B cell (primary cell): Measurements from ENCODE around the gene KCNQ5. TPM values are rescaled to one million over a fixed set of nuclear protein-coding genes. Genes with fewer than 3 reads are reported as not detected.

Source experiments
- ATAC-seq: fragments of 200-7000 bp; cut with Tn5 transposase; one replicate; pipeline ENCODE4 v1.10.0; 2021; ENCODE audit warnings: low read depth, mild to moderate bottlenecking, moderate number of reproducible peaks, moderate library complexity
- CTCF ChIA-PET: fragments of 350-600 bp; sonication (Branson Sonifier 250); formaldehyde crosslinking; loops from one replicate; lab custom pipeline; 2021; ENCODE audit warnings: antibody characterized with exemption, inconsistent platforms; lab: Charles Lee
- POLR2A ChIA-PET: fragments of 350-600 bp; sonication (Branson Sonifier 250); formaldehyde crosslinking; loops from one replicate; lab custom pipeline; 2021; ENCODE audit warnings: antibody characterized with exemption; lab: Charles Lee
- DNase-seq: peaks from one replicate; pipeline ENCODE4 v3.0.0; 2013
- H2AFZ ChIP-seq: 2 replicates; pipeline ENCODE4 v1.6.1; 2012; ENCODE audit warnings: mild to moderate bottlenecking, low read depth, low read length; ENCODE audit not compliant: insufficient read depth, poor library complexity, severe bottlenecking
- H3K27ac ChIP-seq, 2 donors: 1 replicate in 1 of 2; 2 replicates in 1 of 2; pipeline ENCODE4 v1.5.1; 2012 to 2013; ENCODE audit warnings: low read length in 2 of 2, mild to moderate bottlenecking in 2 of 2, moderate library complexity in 1 of 2
- H3K27me3 ChIP-seq, 4 experiments: fragments of 200-600 bp in 1 of 4; sonication (generic) in 1 of 4; replicated peaks in 1 of 4; 1 replicate in 2 of 4; 2 replicates in 2 of 4; pipeline versions ENCODE4 v1.6.1 to v1.7.0; 2013 to 2016; ENCODE audit warnings: low read length in 3 of 4, mild to moderate bottlenecking in 2 of 4, mixed read lengths in 1 of 4, moderate library complexity in 1 of 4; ENCODE audit not compliant: insufficient read depth in 4 of 4, control insufficient read depth in 3 of 4; ENCODE audit errors: control extremely low read depth in 1 of 4
- H3K36me3 ChIP-seq, 2 experiments: replicated peaks in 1 of 2; 1 replicate in 1 of 2; 2 replicates in 1 of 2; pipeline versions ENCODE4 v1.6.1 to v1.7.1; 2013; ENCODE audit warnings: low read length in 1 of 2; ENCODE audit not compliant: insufficient read depth in 2 of 2, control insufficient read depth in 1 of 2; ENCODE audit errors: control extremely low read depth in 1 of 2, extremely low read depth in 1 of 2
- H3K4me1 ChIP-seq, 2 donors: fragments of 200-600 bp in 1 of 2; sonication (generic) in 1 of 2; 1 replicate in 1 of 2; 2 replicates in 1 of 2; pipeline versions ENCODE4 v1.5.1 to v1.6.1; 2013 to 2017; ENCODE audit warnings: low read length in 2 of 2; ENCODE audit not compliant: control insufficient read depth in 2 of 2, insufficient read depth in 2 of 2
- H3K4me2 ChIP-seq: replicated peaks from 2 replicates; pipeline ENCODE3; 2012; ENCODE audit warnings: mild to moderate bottlenecking, low read depth, low read length; ENCODE audit not compliant: poor library complexity, severe bottlenecking
- H3K4me3 ChIP-seq, 5 experiments: fragments of 200-600 bp in 1 of 5; sonication (generic) in 1 of 5; 1 replicate in 3 of 5; 2 replicates in 2 of 5; pipeline versions ENCODE4 v1.5.1 to v1.7.0; 2011 to 2016; ENCODE audit warnings: low read length in 4 of 5, mild to moderate bottlenecking in 4 of 5, low read depth in 2 of 5, control low read depth in 1 of 5, moderate library complexity in 1 of 5; ENCODE audit not compliant: insufficient read depth in 1 of 5; ENCODE audit errors: control extremely low read depth in 1 of 5, extremely low read depth in 1 of 5
- H3K79me2 ChIP-seq: fragments of 200-600 bp; sonication (generic); one replicate; pipeline ENCODE4 v1.6.0; 2016; ENCODE audit warnings: low read length; ENCODE audit not compliant: control insufficient read depth, insufficient read depth
- H3K9ac ChIP-seq: fragments of 200-600 bp; sonication (generic); 2 replicates; pipeline ENCODE4 v1.6.1; 2017; ENCODE audit warnings: mild to moderate bottlenecking, low read length, moderate library complexity
- H3K9me3 ChIP-seq, 3 donors: one replicate each; pipeline versions ENCODE4 v1.6.1 to v1.7.1; 2013; ENCODE audit warnings: low read length in 2 of 3; ENCODE audit not compliant: control insufficient read depth in 2 of 3, insufficient read depth in 1 of 3; ENCODE audit errors: control extremely low read depth in 1 of 3
- H4K20me1 ChIP-seq: 2 replicates; pipeline ENCODE4 v1.6.0; 2012; ENCODE audit warnings: mild to moderate bottlenecking, low read length; ENCODE audit not compliant: insufficient read depth, control insufficient read depth, poor library complexity, severe bottlenecking
- H3K27ac Mint-ChIP-seq: one replicate; pipeline ENCODE4 v1.8.0; 2021; ENCODE audit warnings: mixed read lengths
- H3K27me3 Mint-ChIP-seq: one replicate; pipeline ENCODE4 v1.8.0; 2021; ENCODE audit warnings: mixed read lengths
- H3K4me1 Mint-ChIP-seq: one replicate; pipeline ENCODE4 v1.8.0; 2021; ENCODE audit warnings: mixed read lengths
- H3K4me3 Mint-ChIP-seq: one replicate; pipeline ENCODE4 v1.8.0; 2021; ENCODE audit warnings: mixed read lengths
- H3K9me3 Mint-ChIP-seq: one replicate; pipeline ENCODE4 v1.8.0; 2022; ENCODE audit warnings: mixed read lengths; ENCODE audit not compliant: insufficient read depth
- EZH2 ChIP-seq: IDR thresholded peaks from 2 replicates; pipeline ENCODE4 v1.6.1; 2012; ENCODE audit warnings: borderline replicate concordance, low read depth, mild to moderate bottlenecking, moderate library complexity, low read length; ENCODE audit not compliant: insufficient read depth, poor library complexity, severe bottlenecking
- WGBS: methylation state at CpG from one replicate; pipeline ENCODE4 v1.1.5; 2013; ENCODE audit warnings: missing lambda C conversion rate; ENCODE audit not compliant: insufficient coverage; 5-methylcytosine and 5-hydroxymethylcytosine counted together
- intact Hi-C: fragments of 100-400 bp; cut with micrococcal nuclease; formaldehyde crosslinking; loops from one replicate; pipeline ENCODE4 v1.10.0; 2022
- polyA minus RNA-seq: library from RNA; depleted of rRNA, polyadenylated mRNA; stranded (reverse); fragments of >200 nt; gene quantifications from 2 replicates; pipeline ENCODE4 v1.2.3, GENCODE V29; 2012
- polyA plus RNA-seq: library from polyadenylated mRNA; depleted of rRNA; stranded (reverse); fragments of >200 nt; gene quantifications from 2 replicates; pipeline ENCODE4 v1.2.3, GENCODE V29; 2012
- total RNA-seq, 2 donors: library from RNA; stranded (reverse); fragments of 120-200 nt in 1 of 2; gene quantifications; 1 replicate in 1 of 2; 2 replicates in 1 of 2; pipeline versions ENCODE4 v1.2.3 to v1.2.4, GENCODE V29; 2013 to 2022
- TF ChIP-seq, protein P1 (sequence below): fragments of 200-600 bp; IDR thresholded peaks from one replicate; pipeline ENCODE4 v1.8.0; 2022; ENCODE audit warnings: antibody characterized with exemption, mild to moderate bottlenecking

Gene KCNQ5
- total RNA-seq (9.4 and 10.4 TPM in 2 replicates), polyA plus RNA-seq (2.3 and 4.1 TPM in 2 replicates), polyA minus RNA-seq (9.0 and 12.6 TPM in 2 replicates)
- total RNA-seq (2013) = 6.7 TPM

DNA sequence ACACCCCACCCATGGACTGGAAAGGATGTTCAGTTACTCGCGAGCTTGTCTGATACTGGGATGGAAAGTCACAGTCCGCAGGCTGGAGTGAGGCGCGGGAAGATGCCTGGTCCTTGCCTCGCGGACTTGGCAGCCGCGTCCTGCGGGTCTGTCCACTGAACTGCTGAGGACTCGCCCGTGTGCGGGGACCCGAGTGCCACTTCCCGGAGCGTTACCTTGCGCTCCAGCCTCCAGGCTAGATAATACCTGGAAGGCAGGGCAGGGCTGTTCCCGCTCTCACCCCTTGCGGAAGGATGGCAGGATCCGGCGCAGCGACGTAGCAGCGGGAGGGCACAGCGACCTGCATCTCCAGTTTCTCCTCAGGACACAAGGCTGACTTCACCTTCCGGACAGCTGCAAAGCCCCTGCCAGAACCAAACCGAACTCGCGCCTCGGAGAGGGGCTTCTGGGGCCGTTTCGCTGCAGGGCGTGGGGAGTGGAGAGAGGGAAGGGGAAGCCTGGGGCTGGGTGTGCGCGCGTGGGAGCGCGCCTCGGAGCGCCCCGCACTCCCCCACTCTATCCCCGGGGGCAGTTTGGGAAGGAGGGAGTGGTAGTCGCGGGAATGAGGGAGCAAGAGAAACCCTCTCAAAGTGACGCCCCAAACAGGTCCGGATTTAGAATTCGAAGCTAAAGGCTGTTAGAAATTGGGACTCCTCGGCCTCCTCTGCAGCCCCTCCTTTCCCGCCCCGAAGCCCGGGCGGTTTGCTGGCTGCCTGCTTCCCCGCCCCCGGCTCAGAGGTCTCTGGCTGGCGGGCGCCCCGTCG lies at the start of gene KCNQ5:
Gene KCNQ5, plus strand, starts transcription at position 774 of the 803 bp plus-strand sequence.
- Mint-ChIP-seq H3K27ac (peak within 1 kb of the TSS; percentile 90), H3K4me1 (peaks cover 48% of the 10 kb centered on the region), H3K27me3 (no peaks in the 10 kb centered on the region), H3K9me3 (no peaks in the 10 kb centered on the region), H3K4me3 (peak within 1 kb of the TSS; percentile 96)
- TF ChIP-seq, protein P1, sequence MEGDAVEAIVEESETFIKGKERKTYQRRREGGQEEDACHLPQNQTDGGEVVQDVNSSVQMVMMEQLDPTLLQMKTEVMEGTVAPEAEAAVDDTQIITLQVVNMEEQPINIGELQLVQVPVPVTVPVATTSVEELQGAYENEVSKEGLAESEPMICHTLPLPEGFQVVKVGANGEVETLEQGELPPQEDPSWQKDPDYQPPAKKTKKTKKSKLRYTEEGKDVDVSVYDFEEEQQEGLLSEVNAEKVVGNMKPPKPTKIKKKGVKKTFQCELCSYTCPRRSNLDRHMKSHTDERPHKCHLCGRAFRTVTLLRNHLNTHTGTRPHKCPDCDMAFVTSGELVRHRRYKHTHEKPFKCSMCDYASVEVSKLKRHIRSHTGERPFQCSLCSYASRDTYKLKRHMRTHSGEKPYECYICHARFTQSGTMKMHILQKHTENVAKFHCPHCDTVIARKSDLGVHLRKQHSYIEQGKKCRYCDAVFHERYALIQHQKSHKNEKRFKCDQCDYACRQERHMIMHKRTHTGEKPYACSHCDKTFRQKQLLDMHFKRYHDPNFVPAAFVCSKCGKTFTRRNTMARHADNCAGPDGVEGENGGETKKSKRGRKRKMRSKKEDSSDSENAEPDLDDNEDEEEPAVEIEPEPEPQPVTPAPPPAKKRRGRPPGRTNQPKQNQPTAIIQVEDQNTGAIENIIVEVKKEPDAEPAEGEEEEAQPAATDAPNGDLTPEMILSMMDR = no peak
- no peak for TF ChIP-seq EZH2
- Histone ChIP-seq H3K4me2 (peak within 1 kb of the TSS; percentile 100), H3K27me3 (no peaks in the 10 kb centered on the region), H3K9ac (peak within 1 kb of the TSS; percentile 85), H3K4me1 (peaks cover 33 to 34% of the 10 kb centered on the region in 2 donors), H3K27ac (peak within 1 kb of the TSS; percentile 45 to 67), H3K79me2 (peaks cover 13% of the 10 kb centered on the region), H3K9me3 (no peaks in the 10 kb centered on the region), H4K20me1 (no peaks in the 10 kb centered on the region), H3K36me3 (no peaks in the 10 kb centered on the region), H2AFZ (peak within 1 kb of the TSS; percentile 97), H3K4me3 (peak within 1 kb of the TSS; percentile 65 to 89 (median 69))
- ATAC-seq = no peak
- CTCF ChIA-PET = interaction anchor here (0.8 to 13.4 kb wide), 10 partner anchors 9 to 705 kb away, joined by 3 to 586 read pairs (median 6); no protein-coding TSS in a partner anchor
- under 1% methylated on average over 38 of the region's 58 CpGs for WGBS
- intact Hi-C loops = loop anchor here (2.0 to 5.0 kb wide), 5 partner anchors 31 to 1954 kb away; partner anchors contain the start of genes EEF1A1 and SMAP1
- POLR2A ChIA-PET = interaction anchor here (1.1 kb wide), 1 partner anchor 509 kb away, joined by 3 read pairs; no protein-coding TSS in a partner anchor
- DNase-seq = peak; percentile 55

DNA sequence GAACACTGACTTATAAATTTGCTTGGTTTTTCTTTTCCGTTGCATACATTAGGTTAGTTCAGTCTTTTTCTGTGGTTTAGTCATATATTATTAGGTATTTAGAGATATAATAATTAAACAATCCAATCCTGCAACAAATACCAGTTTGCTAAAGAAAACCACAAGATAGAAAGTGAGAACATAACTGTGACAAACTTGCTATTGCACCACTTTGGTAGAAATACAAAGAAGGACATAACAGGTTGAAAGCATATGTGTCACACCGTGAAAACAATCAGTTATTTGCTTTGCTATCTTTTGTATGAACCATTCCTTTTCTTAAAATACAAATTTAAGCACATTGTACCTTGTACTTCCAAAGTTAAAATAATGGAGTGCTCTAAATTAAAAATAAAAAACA lies 42.0 kb upstream of the KCNQ5 start:
- Histone ChIP-seq H3K4me1 (no peaks in the 10 kb centered on the region), H3K79me2 (no peaks in the 10 kb centered on the region), H3K36me3 (no peaks in the 10 kb centered on the region), H3K27me3 (no peaks in the 10 kb centered on the region), H4K20me1 (no peaks in the 10 kb centered on the region), H3K4me3 (no peak overlapping the region), H3K9ac (no peak overlapping the region), H3K9me3 (no peaks in the 10 kb centered on the region), H3K27ac (no peak overlapping the region), H2AFZ (no peak overlapping the region), H3K4me2 (no peak overlapping the region)
- ChIA-PET POLR2A (no interaction called here), CTCF (interaction anchor here (1.3 kb wide), 1 partner anchor 167 kb away, joined by 5 read pairs; no protein-coding TSS in a partner anchor)
- no peak overlapping the region for H3K27ac Mint-ChIP-seq
- H3K27me3 Mint-ChIP-seq = peaks cover 4% of the 10 kb centered on the region
- DNase-seq (no peak), ATAC-seq (no peak)
- H3K4me3 Mint-ChIP-seq = no peak overlapping the region
- no CpG with 5 or more reads among the region's 2 CpGs for WGBS
- no peaks in the 10 kb centered on the region for H3K9me3 Mint-ChIP-seq
- H3K4me1 Mint-ChIP-seq = no peaks in the 10 kb centered on the region
- intact Hi-C loops = no loop called here
- TF ChIP-seq, protein P1 = no peak
- TF ChIP-seq EZH2 = no peak
